OCI-LY3 (cell line): Measurements from ENCODE around the gene TARS1.

Experiments
- H2AFZ ChIP-seq: fragments of 200-600, 300-600 bp; shearing (Covaris generic); 2 replicates; pipeline ENCODE4 v1.6.0; 2014; ENCODE audit warnings: antibody characterized with exemption, low read depth, low read length
- H3K27ac ChIP-seq: fragments of 200-600, 300-600 bp; sonication (generic); 2 replicates; pipeline ENCODE4 v1.5.1; 2014; ENCODE audit warnings: mild to moderate bottlenecking, low read length, moderate library complexity, mixed read lengths
- H3K27me3 ChIP-seq: fragments of 200-600, 300-600 bp; sonication (generic); 2 replicates; pipeline ENCODE4 v1.6.1; 2014; ENCODE audit warnings: low read depth, low read length, mixed read lengths
- H3K36me3 ChIP-seq: fragments of 200-600, 300-600 bp; sonication (generic); replicated peaks from 2 replicates; pipeline ENCODE3; 2014; ENCODE audit warnings: low read depth, low read length, mixed read lengths
- H3K4me1 ChIP-seq: fragments of 300-600, 200-600 bp; sonication (generic); 2 replicates; pipeline ENCODE4 v1.6.1; 2014; ENCODE audit warnings: low read length, mixed read lengths
- H3K4me2 ChIP-seq: fragments of 200-600, 300-600 bp; sonication (generic); 2 replicates; pipeline ENCODE4 v1.6.1; 2014; ENCODE audit warnings: low read length, mixed read lengths
- H3K4me3 ChIP-seq: fragments of 300-600, 200-600 bp; sonication (generic); 2 replicates; pipeline ENCODE4 v1.5.1; 2014; ENCODE audit warnings: antibody characterized with exemption, mild to moderate bottlenecking, low read length, moderate library complexity
- H3K79me2 ChIP-seq: fragments of 300-600, 200-600 bp; shearing (Covaris generic); 2 replicates; pipeline ENCODE4 v1.6.1; 2014; ENCODE audit warnings: mild to moderate bottlenecking, low read length, mixed read lengths
- H3K9ac ChIP-seq: fragments of 300-600, 200-600 bp; shearing (Covaris generic); 2 replicates; pipeline ENCODE4 v1.6.0; 2014; ENCODE audit warnings: mild to moderate bottlenecking, low read length, moderate library complexity
- H3K9me3 ChIP-seq: fragments of 200-600, 300-600 bp; shearing (Covaris generic); 2 replicates; pipeline ENCODE4 v1.6.1; 2014; ENCODE audit warnings: low read length, mixed read lengths; ENCODE audit not compliant: insufficient read depth
- H4K20me1 ChIP-seq: fragments of 200-600, 300-600 bp; sonication (generic); 2 replicates; pipeline ENCODE4 v1.6.1; 2016; ENCODE audit warnings: low read length, mixed read lengths; ENCODE audit not compliant: insufficient read depth
- CTCF ChIP-seq: fragments of 200-600, 300-600 bp; sonication (generic); IDR thresholded peaks from 2 replicates; pipeline ENCODE4 v1.5.1; 2014; ENCODE audit warnings: antibody characterized with exemption, low read length, low read depth
- EZH2phosphoT487 ChIP-seq: fragments of 200-600 bp; shearing (Covaris generic); IDR thresholded peaks from 2 replicates; pipeline ENCODE4 v1.6.1; 2018; ENCODE audit warnings: antibody characterized with exemption, mixed run types, low read depth

Gene TARS1

GRCh38 chr5:33476992-33477391 is 36.2 kb downstream of the TARS1 start:
- H4K20me1 ChIP-seq = no peaks in the 10 kb centered on the region
- H3K4me1 ChIP-seq = no peaks in the 10 kb centered on the region
- H3K4me3 ChIP-seq = no peak overlapping the region
- H3K79me2 ChIP-seq = no peaks in the 10 kb centered on the region
- no peak overlapping the region for H3K27ac ChIP-seq
- H3K4me2 ChIP-seq = no peak overlapping the region
- H2AFZ ChIP-seq = no peak overlapping the region
- H3K9me3 ChIP-seq = no peaks in the 10 kb centered on the region
- H3K36me3 ChIP-seq = peaks cover 41% of the 10 kb centered on the region
- no peak overlapping the region for H3K9ac ChIP-seq
- no peaks in the 10 kb centered on the region for H3K27me3 ChIP-seq
- no peak for TF ChIP-seq EZH2phosphoT487
- TF ChIP-seq CTCF = no peak

GRCh38 chr5:33477816-33478215 is 37.1 kb downstream of the TARS1 start:
- no peak overlapping the region for H3K9ac ChIP-seq
- H3K79me2 ChIP-seq = no peaks in the 10 kb centered on the region
- H3K27ac ChIP-seq = no peak overlapping the region
- H3K36me3 ChIP-seq = peaks cover 33% of the 10 kb centered on the region
- H4K20me1 ChIP-seq = no peaks in the 10 kb centered on the region
- no peak overlapping the region for H3K4me3 ChIP-seq
- no peak overlapping the region for H3K4me2 ChIP-seq
- no peak overlapping the region for H2AFZ ChIP-seq
- H3K27me3 ChIP-seq = no peaks in the 10 kb centered on the region
- H3K4me1 ChIP-seq = no peaks in the 10 kb centered on the region
- no peak for TF ChIP-seq CTCF
- no peaks in the 10 kb centered on the region for H3K9me3 ChIP-seq

- Histone ChIP-seq H3K9me3 (no peaks in the 10 kb centered on the region), H2AFZ (no peak overlapping the region), H4K20me1 (no peaks in the 10 kb centered on the region), H3K4me2 (no peak overlapping the region), H3K9ac (no peak overlapping the region), H3K4me1 (no peaks in the 10 kb centered on the region), H3K27me3 (no peaks in the 10 kb centered on the region), H3K4me3 (no peak overlapping the region), H3K27ac (no peak overlapping the region), H3K36me3 (peaks cover 18% of the 10 kb centered on the region), H3K79me2 (no peaks in the 10 kb centered on the region)
- TF ChIP-seq CTCF (no peak), EZH2phosphoT487 (no peak)
These were observed 38.5 kb downstream of the TARS1 start for GRCh38 chr5:33479311-33479710.

GRCh38 chr5:33480876-33481275 is 40.1 kb downstream of the TARS1 start:
- Histone ChIP-seq H3K27ac (no peak overlapping the region), H3K9me3 (no peaks in the 10 kb centered on the region), H3K4me2 (no peak overlapping the region), H3K27me3 (no peaks in the 10 kb centered on the region), H3K36me3 (peaks cover 5% of the 10 kb centered on the region), H3K4me3 (no peak overlapping the region), H3K79me2 (no peaks in the 10 kb centered on the region), H3K9ac (no peak overlapping the region), H2AFZ (no peak overlapping the region), H3K4me1 (no peaks in the 10 kb centered on the region), H4K20me1 (no peaks in the 10 kb centered on the region)
- TF ChIP-seq CTCF (no peak), EZH2phosphoT487 (no peak)
